Stimulated activated naive CD4-positive, alpha-beta T cell (primary cell): ENCODE data around the gene SLC52A3.
A peak's percentile ranks its signal among the peaks of the same experiment; 100 is the strongest.

ENCODE experiments used
- DNase-seq, 6 experiments: peaks; one replicate each; lab custom pipeline; 2025; lab: John Stamatoyannopoulos, UW

The SLC52A3 gene

GRCh38 chr20:766906-767305, 1.4 kb downstream of the SLC52A3 start:
- no peak for DNase-seq

DNA sequence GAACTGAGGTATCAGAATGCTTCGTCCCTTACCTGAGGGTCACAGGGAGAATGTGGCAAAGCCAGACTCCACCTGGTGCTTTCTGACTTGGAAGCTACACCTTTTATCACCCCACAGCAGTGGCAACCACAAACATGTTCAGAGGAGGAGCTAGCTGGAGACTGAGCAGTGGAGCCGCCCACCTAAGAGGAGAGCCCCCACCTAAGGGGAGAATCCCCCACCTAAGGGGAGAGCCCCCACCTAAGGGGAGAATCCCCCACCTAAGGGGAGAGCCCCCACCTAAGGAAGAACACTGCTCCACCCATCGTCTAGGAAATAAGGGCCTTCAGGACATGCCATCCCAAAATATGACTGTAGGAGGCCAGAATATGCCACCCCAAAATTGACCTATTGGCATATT, 4.0 kb downstream of the SLC52A3 start:
- DNase-seq: no peak

DNA sequence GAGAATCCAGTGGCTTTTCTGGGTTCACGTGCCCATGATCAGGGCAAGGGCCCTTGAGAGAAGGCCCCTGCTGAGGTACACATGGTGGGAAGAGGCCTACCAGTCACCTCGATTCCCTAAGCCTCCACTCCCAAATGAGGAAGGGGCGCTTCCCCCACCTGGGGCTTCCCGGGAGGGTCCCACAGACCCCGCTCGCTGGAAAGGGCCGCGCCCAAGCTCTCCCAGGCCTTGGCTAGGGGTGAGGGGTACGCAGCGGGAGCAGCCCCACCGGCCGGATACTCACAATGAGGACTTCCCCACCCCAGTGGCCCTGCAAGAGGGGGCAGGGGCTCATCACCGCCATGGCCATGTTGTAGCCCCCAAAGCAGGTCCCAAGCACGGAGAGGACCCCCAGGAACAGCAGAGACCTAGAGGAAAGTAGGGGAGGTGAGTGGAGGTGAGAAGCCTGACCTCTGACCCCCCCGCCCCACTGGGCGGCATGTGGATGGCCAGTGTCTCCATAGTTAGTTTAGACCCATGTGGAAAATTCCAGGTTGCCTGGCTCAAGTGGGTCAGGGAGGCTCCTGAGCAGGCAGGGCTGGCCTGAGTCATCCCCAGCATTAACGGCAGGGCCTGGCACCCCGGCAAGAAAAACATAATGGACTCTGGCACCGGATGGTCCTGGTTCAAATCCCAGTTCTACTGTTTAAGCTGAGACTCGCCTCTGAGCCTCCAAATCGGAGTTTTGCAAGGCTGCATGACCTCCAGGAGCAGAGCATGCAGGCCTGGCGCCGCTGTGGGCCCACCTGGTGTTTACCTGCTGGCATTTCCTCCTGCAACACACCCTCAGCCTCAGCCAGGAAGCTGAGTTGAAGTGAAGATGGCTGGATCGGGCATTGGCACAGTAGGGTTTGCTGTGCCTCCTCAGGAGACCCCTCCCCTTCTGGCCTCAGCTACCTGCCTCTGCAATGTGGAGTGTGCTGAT, 6.6 kb downstream of the SLC52A3 start:
- no peak for DNase-seq

GRCh38 chr20:760751-761417, 7.4 kb downstream of the SLC52A3 start:
- peak in 1 of 6 experiments; percentile 10 for DNase-seq

DNA sequence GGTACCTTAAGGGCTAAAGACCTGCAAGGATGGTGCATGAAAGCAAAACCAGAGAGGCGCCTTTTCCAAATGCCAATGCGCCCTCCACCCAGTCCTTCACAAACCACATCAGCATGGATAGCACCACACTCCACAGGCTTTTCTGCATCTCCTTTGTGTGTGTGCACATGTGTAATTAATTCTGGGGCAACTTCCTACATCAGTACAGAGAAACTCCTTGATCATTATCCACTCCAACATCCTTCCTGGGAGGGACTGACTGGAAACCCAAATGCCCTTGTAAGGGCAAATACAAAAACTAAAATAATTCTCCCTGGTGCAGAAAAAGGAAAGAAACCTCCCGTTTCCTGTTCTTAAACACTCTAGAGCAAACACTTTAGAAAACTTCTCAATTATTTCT, 10.8 kb downstream of the SLC52A3 start:
- no peak for DNase-seq

- DNase-seq: no peak
These were observed 12.4 kb downstream of the SLC52A3 start for GRCh38 chr20:755941-756340.

DNA sequence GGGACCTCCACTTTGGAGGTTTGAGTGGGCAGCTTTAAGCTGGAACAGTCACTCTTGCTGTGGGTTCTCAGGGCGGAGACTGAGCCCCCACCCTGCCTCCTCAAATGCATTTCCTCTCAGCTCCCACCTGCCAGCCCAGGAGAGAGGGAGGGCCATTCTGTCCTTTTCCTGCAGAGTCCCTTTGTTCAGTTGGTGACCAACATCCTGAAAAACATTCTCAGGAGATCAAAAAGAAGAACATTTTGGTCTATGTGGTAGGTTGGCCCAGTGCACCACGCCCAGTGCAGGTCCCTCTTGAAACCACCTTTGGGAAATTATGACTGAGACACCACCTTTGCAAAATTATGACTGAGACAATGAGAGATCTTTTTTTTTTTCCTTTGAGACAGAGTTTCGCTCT, 13.4 kb downstream of the SLC52A3 start:
- DNase-seq: peak in 1 of 6 experiments; percentile 23

- no peak for DNase-seq
These were observed 14.2 kb downstream of the SLC52A3 start for GRCh38 chr20:753897-754635.

DNA sequence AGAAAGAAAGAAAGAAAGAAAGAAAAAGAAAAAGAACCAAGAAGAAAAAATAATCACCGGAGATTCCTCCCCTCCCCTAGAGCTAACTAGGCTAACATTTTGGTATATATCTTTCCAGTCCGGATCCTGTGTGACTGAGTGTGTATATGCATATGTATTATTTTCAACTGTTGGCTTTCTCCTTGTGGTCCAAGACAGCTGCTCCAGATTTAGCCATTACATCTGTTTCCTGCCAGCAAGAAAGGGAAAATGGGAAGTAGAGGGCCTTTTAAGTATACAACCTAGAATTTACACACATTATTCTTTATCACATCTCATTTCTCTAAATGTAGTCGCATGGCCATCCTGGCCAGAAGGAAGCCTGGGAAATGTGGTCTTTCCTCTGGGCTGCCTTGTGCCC, 15.2 kb downstream of the SLC52A3 start:
- DNase-seq: no peak

- no peak for DNase-seq
These were observed 16.0 kb downstream of the SLC52A3 start for GRCh38 chr20:752291-752690.

GRCh38 chr20:751761-752160, 16.5 kb downstream of the SLC52A3 start:
- no peak for DNase-seq

- no peak for DNase-seq
These were observed 17.5 kb downstream of the SLC52A3 start for GRCh38 chr20:750801-751200.

DNA sequence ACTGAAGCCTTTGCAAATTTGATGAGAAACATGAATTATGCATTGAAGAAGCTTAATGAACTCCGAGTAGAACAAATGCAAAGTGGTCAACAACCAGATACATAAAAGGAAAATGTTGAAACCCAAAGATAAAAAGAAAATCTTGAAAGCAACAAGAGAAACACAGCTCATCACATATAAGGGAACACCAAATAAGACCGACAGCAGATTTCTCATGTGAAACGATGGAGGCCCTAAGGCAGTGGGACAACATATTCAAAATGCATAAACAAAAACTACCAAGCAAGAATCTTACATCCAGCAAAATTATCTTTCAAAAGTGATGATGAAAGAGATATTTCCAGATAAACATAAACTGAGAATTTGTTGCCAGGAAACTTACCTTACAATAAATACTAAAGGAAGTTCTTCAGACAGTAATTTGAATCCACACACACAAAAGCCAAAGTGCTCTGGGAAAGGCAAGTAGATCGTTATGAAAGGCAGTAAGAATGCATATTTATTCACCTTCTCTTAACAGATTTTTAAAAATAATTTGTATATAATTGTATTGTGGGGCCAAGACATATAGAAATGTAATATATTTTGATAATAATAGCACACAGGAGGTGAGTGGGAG, 22.5 kb downstream of the SLC52A3 start:
- DNase-seq: no peak

GRCh38 chr20:742156-742555, 26.1 kb downstream of the SLC52A3 start:
- DNase-seq: no peak

DNA sequence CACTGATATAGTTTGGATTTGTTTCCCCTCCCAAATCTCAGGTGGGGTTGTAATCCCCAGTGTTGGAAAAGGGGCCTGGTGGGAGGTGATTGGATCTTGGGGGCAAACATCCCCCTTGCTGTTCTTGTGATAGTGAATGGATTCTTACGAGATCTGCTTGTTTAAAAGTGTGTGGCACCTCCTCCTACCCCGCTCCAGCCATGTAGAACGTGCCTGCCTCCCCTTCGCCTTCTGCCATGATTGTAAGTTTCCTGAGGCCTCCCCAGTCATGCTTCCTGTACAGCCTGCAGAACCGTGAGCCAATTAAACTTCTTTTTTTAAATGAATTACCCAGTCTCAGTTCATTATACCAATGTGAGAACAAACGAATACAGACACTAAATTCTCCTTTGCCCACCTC, 26.7 kb downstream of the SLC52A3 start:
- no peak for DNase-seq

- DNase-seq: no peak
These were observed 28.1 kb downstream of the SLC52A3 start for GRCh38 chr20:740162-740561.

- DNase-seq: no peak
These were observed 28.6 kb downstream of the SLC52A3 start for GRCh38 chr20:739736-740135.

GRCh38 chr20:733861-734260, 34.4 kb downstream of the SLC52A3 start:
- DNase-seq: no peak

DNA sequence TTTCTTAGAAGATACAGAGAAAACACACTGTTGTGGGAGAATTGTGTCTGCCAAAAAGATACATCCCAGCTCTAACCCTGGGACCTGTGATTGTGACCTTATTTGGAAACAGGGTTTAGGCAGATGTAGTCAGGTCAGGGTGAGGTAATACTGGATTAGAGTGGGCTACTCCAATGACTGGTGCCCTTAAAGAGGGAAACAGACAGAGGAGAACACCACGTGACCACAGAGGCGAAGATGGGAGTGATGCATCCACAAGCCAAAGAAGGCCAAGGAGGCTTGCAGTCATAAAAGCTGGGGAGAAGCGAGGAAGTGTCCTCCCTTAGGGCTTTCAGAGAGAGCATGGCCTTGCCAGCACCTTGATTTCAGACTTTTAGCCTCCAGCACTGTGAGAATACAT, 35.6 kb downstream of the SLC52A3 start:
- no peak for DNase-seq

DNA sequence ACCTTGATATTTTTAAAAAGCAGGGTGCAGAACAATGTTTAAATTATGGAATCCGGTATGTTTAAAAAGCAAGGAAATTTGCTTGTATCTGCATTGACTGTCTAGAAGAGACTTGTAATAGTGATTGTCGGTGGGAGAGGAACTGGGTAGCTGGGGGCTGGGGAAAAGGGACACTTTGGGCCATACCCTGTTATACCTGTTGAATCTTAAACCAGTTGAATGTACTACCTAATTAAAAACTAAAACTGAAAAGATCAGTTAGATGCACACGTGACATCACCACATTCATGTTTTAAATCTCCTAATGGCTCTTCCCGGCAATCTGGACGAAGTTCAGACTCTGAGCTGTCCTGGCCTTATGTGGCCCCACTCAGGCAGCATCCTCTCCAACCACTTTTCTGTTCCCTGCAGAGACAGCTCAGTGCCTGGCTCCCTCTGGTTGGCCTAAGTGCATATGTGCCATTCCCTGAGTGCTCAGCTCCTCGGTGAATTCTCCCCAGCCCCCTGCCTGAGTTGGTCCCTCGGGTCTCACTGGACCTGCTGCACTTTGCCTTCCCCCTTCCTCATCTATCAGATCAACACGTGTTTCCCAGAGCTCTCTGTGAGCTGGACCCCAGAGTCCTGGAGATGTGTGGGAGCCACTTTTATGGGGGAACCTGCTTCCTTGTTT, 36.3 kb downstream of the SLC52A3 start:
- DNase-seq: no peak

DNA sequence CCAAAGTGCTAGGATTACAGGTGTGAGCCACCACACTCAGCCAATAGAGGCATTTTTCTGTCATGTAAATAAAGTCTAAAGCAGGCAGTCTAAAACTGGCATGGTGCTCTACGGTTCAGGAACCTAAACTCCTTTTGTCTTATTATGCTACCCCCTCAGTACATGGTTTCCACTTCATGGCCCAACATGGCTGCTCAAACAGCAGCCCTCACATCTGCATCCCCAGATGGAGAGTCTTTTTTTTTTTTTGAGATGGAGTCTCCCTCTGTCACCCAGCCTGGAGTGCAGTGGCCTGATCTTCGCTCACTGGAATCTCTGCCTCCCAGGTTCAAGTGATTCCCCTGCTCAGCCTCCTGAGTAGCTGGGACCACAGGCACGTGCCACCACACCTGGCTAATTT, 38.3 kb downstream of the SLC52A3 start:
- no peak for DNase-seq
